ENCODE measurements around the gene TMC1.
"Not testable (repeated sequence)": the region's sequence is repeated elsewhere in the genome, so short reads cannot be mapped to it uniquely, and the experiment has no call there.

The TMC1 gene

DNA sequence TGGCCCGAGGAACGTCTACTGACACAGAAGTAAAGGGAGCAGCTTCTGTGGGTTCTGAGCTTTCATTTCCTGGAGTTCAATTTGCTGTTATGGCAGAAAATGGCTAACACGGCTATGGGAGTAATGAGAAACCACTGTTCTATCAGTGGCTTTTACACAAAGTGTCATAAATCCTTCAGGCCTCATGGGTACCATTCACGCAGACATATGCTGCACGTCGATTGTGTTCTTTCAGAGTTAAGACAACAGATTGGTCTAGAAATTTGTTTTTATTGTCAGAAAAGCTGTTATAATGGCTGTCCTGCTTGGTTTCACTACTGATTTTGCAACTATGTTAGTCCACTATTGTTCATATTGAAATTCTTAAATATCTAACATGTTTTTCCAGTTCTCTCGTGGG lies 296.0 kb downstream of the TMC1 start:
- DNase-seq (ENCODE audit: low read depth in 3 of 3): no peak

DNA sequence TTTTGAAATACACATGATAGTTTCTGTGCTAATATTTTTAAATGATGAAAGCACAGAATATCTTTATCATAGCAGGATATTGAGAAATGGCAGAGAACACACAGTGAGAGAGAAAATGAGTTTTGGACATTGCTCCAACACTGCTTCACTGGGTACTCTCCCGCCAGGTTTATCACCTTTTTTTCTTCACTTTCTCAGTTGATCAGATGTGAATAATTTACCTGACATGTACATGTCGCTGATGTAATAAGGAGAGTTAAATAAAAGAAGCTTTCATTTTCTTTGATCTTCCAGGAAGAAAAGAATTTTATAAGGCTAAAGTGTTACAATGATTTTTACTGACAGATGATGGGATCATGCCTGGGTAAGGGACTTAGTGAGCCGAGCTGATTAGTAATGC lies 297.0 kb downstream of the TMC1 start:
- no peak for DNase-seq (ENCODE audit: low read depth in 3 of 3)

DNA sequence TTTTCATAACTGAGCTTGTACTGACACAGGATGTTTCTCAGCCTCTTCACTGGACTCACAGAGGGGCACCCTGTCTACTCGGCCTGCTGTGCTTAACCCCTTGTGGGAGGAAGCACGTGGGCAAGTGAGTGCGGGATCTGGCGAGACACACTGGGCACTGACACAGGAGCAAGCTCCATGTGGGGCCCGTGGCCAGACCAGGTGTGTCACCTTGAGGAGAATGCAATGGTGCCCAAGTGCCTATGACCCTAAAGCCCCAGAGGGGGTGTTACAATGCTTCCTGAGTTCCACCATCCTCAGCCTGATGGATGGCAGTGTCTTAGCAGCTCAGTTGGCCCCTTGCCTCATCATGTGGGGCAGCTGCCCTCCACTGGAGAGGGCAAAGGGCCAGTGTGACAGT lies 302.6 kb downstream of the TMC1 start:
- DNase-seq (ENCODE audit: low read depth in 3 of 3): no peak

DNA sequence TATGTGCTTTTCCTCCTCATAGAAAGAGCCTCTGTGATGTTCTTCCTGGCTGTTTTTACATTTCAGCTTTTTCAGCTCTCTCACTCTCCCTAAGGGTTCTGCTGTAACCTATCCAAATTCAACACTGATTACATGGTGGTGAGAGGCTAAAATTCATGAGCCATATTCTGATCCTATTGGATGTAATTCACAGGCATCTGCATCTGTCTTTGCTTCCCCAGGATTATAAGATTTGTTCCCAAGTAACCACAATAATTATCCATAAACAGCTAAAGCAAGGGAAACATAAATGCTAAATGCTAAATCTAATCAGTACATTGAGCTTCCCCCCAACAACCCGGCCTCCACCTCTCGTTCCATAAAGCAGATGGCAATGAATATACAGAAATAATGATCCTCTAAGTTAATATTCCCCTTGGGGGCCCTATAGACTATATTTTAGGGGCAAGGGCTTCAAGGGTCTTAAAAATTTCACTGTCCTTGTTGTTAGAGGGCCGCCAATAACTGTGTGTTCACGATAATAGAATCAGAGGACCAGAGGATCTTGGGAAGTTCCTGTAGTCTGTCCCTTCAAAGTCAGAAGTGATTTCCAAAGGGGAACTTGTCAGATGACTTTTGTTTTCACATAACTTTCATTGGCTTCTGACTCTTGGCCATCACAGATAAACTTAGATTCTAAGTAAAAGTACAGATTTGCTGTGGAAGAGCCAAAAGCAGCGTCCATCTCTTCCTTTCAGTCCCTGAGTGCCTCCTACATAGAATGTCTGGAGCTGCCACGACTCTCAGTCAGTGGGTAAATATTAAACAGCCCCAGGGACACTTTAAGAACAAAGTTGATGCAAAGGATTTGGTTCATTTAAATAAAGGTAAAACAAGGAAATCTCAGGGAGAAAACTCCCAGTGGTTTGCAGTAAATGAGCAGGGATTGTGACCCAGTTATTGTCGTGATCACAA lies 305.9 kb downstream of the TMC1 start:
- DNase-seq (ENCODE audit: low read depth in 3 of 3): no peak

DNA sequence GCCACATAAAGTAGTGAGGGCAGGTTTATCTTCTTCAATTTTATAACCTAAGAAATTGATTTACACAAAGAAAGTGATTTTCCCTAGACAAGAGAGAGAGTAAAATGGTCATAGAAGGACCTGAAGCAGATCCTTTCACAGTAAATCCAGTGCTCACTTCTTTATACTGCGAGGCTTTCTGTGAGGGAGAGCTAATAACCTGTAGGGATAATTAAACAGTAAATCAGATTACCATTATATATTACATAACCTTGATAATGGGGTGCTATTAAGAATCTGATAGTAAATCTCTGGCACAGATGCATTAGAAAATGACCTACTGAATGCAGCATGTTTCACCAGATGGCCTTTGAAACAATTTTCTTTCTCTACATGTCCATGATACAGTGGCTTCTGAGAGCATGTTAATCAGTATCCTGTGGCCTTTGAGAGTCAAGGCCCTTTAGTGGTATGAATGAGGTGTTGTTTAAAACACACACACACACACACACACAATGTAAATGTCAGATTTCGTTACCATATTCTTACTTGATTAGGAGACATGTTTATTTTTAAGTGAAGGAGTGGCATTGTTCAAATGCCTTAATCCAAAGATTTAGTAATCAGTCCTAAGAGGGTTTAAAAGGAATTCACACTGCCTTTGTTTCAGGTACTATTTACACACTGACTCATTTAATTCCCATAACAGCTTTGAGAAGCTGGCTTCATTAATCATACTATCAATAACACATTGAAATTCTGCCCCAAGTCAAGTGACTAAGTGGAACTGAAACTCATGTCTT lies 306.7 kb downstream of the TMC1 start:
- no peak for DNase-seq (ENCODE audit: low read depth in 3 of 3)

DNA sequence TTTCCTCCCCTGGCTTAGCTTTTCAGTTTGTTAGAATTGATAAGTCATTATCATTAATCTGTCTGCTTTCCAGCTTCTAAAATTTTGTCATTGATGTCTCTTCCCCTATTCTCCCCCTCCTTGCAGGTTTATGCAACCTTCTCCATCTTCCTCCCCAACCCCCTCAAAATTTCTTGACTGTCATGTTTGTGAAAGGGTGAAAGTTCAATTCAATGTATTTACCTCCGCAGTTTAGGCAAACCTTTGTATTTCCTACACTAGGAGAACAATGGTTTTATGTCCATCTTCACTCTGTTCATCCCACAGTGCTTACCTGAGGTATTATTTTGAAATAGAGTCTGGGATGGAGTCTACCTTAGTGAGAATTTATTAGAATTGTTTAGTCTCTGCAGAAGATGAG lies 313.6 kb downstream of the TMC1 start:
- no peak for DNase-seq (ENCODE audit: low read depth in 3 of 3)

DNA sequence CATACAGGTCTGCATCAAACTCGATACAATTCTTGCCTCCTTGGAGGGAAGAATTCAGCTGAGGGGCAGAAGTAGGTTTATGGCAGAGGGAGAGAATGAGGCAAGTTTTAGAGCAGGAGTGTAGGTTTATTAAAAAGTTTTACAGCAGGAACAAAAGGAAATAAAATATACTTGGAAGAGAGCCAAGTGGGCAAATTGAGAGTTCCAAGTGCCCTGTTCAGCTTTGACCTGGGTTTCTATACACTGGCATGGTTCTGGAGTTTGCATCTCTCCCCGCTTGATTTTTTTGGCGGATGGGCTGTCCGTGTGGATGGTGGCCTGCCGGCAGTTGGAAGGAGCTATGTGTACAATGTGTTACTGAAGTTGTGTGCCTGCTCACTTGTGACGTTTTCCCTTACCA lies 315.4 kb downstream of the TMC1 start:
- no peak for DNase-seq (ENCODE audit: low read depth in 3 of 3)

DNA sequence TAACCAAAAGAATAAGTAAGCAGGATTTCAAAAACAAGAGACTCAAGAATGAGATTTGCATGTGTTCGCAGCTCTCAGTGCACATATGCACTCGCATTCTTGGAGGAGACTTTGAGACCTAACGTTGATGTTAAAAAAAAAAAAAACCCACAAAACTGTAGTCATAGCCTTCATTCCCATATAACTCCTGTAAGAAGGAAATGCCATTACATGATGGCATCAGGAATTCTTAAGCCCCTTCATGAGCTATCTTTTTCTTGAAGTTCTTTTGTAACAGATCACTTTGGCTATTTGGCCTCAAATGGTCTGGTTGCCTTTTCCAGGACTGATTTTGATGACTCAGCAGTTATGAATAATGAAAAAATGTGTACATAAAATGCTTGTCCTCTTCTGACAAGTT lies 317.7 kb downstream of the TMC1 start:
- DNase-seq (ENCODE audit: low read depth in 3 of 3): no peak

DNA sequence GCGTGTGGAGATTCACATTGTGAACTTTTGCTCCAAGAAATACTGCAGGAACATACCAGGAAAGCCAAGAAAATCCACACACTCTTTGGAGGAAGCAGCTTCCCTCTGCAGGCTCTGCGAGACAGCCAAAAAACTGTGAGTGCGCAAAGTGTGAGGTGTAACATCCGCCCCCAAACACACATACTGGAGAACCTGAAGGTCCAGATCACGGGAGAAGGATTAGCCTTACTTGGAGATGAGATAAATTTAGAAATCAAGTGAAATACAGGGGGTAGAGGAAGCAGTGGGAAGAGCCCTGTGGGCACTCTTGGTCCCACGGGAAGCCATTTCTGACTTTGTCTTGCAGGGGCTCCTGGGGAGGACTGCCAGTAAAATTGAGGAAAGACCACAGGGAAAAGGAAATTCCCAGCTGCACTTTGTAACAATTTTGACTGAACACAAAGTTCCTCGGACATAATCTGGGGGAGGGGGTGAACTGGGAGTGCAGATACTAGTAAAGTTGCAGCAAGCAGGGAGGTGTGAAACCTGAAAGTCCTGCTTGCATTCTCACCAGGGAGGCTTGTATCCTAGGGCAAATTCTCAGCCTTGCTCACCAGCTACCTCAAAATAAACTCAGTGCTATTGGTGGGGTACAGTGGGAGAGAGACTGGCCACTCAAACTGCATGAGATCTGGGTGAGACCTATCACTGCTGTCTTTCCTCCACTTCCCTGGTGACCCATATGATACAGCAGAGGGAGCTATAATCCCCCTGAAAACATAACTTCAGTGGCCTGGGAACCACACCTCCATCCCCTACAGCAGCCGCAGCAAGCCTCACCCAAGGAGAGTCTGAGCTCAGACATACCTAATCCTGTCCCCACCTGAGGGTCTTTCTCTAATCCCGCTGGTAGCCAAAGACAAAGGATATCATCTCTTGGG lies 322.4 kb downstream of the TMC1 start:
- DNase-seq (ENCODE audit: low read depth in 3 of 3): no peak

DNA sequence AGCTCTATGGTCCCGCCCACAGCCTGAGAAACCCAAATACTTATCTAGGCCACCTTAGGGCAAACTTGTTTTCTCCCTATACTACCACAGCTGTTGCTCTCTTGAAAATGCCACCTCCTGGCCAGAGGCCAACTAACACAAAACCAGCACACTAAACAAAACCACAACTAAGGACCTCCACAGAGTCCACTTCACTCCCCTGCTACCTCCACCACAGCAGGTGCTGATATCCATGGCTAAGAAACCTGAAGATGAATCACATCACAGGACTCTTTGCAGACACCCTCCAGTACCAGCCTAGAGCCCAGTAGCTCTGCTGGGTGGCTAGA lies 323.0 kb downstream of the TMC1 start:
- DNase-seq (ENCODE audit: low read depth in 3 of 3): no peak

DNA sequence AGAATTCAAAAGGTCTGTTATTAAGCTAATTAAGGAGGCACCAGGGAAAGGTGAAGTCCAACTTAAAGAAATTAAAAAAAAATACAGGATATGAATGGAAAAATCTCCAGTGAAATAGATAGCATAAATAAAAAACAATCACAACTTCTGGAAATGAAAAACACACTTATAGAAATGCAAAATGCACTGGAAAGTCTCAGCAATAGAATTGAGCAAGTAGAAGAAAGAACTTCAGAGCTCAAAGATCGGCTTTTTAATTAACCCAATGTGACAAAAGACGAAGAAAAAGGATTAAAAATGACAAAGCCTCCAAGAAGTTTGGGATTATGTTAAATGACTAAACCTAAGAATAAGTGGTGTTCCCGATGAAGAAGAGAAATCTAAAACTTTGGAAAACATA lies 323.6 kb downstream of the TMC1 start:
- DNase-seq (ENCODE audit: low read depth in 3 of 3): not testable (repeated sequence)

DNA sequence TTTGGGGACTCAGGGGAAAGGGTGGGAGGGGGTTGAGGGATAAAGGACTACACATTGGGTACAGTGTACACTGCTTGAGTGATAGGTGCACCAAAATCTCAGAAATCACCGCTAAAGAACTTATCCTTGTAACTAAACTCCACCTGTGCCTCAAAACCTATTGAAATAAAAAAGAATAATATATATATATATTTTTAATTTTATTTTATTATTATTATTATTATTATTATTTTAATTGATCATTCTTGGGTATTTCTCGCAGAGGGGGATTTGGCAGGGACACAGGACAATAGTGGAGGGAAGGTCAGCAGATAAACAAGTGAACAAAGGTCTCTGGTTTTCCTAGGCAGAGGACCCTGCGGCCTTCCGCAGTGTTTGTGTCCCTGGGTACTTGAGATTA lies 328.8 kb downstream of the TMC1 start:
- not testable (repeated sequence) for DNase-seq (ENCODE audit: low read depth in 3 of 3)

DNA sequence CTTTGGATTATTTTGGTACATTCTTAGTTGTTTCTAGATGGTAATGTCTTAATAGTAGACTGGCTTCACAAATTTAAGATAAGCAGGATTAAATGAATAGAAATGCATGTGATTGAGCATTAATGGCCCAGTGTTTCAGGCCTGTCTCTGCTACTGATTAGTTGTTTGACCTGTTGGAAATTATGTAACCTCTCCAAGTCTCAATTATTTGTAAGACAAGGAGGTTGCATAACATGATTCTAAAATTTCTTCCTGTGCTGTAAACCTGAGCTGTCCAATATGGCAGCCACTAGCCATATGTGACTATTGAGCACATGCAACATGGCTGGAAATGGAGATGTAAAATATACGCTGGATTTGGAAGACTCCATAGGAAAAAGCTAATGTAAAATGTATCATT lies 333.9 kb downstream of the TMC1 start:
- DNase-seq (ENCODE audit: low read depth in 3 of 3): no peak

DNA sequence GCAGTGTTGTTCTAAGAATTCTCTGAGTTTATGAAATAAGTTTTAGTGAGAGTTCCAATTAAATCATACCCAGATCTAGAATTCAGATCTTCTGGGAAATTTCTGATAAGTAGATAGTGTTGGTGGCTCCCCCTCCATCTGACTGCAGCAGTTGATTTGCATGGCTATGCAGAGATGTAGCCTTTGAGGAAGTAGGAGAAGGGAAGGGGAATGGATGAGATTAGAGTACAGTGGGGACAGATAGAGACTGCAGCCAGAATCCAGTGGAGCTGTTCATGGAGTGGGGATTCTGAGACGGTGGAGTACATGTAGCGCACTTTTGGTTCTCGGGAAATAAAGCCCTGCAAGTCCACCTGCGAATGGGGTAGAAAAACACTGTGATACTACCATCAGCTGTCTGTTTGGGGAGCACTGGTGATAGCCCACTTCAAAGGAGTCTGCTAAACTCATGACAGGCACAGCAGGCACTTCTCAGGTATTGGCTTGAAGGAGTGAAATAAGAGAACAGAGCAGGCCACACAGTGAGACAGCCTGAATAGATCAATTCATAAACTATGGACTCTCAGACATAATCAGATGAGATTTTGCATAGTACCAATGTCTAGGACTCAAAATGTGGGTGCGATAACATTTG lies 334.6 kb downstream of the TMC1 start:
- DNase-seq (ENCODE audit: low read depth in 3 of 3): no peak

DNA sequence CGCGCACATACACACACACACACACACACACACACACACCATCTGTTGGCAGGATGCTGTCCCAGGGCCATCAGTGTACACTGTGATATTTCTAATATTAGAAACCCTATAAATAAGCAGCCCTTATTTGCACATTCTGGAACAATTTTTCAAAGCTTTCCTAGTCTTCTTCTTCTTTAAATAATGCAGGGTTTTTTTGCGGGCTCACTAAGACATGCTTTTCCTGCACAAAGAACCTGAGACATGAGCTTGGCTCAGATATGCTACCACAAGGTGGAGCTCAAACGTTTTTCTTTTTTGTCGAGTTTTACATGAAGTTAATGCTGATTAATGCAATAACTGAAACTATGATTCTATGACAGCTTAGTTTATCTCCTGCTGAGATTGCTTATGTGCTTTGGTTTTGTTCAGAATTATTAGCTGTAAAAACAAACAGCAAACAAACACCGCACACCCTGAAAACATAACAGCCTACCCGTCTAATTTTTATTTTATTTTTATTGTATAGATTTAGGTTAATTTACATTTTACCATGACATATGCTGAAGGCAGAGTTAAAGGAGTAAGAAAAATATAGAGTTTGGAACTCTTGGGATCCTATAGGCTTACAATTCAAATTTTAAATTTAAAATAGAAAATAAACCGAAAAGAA lies 335.7 kb downstream of the TMC1 start:
- no peak for DNase-seq (ENCODE audit: low read depth in 3 of 3)

DNA sequence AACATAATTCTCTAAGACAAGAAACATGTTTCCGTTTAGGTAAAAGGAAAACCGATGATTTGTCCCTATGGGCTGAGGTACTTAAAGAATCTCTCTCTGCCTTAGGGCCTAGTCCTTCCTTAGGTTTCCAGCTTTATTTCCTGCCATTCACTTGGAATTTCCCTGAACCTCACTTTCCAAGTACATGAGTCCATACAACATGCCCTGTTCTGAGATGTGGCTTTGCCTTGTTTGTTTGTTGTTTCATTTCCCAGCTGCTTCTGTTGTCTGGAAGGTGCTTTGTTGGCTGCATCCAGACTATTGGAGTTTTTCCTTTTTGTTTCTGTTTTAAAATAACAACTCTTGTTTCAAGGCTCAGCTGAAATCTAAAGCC lies 336.2 kb downstream of the TMC1 start:
- DNase-seq (ENCODE audit: low read depth in 3 of 3): no peak

DNA sequence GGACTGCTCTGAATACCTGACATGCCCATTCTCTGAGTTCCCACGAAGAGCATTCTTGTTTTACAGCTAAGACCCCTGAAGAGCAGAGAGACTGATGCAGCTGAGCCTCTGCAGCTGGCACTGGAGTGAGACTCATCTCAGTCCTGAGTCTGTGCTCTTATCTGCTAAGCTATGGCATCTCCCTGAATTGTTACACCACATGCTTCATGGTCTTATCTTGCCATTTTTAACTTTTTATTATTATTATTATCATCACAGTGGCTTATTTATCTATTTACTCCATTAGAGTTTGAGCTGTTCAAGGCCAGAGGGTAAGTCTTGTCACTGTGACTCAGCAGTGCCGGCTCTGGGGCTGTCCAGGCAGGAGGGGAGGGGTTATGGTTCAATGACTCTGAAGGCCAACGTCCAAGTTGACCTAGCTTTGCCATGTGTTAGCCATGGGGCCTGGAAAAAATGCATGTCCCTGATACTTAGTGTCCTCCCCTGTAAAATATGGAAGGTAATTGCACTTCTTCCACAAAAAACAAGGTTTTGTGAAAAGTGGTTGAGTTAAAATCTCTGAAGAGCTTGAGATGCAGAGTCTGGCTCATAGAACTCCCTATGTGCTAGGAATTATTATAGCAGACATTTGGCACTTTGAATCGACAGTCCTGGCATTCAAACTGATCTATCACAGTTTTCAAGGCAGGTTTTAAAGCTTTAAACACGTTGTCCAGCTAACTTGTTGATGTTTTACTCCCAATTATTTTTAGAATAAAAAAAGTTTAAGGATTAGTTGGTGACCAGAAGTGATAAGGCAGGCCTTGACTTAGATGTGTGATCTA lies 336.9 kb downstream of the TMC1 start:
- no peak for DNase-seq (ENCODE audit: low read depth in 3 of 3)

DNA sequence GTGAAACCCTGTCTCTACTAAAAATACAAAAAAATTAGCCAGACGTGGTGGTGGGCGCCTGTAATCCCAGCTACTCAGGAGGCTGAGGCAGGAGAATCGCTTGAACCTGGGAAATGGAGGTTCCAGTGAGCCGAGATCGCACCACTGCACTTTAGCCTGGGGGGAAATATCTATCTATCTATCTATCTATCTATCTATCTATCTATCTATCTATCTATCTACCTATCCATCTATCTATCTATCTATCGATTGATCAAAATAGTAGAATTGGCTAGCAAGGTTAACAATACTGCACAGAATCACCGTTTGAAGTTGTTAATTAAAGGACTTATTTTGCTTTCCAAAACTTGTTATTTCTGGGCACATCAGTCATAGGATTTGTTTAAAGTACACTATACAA lies 341.4 kb downstream of the TMC1 start:
- not testable (repeated sequence) for DNase-seq (ENCODE audit: low read depth in 3 of 3)

DNA sequence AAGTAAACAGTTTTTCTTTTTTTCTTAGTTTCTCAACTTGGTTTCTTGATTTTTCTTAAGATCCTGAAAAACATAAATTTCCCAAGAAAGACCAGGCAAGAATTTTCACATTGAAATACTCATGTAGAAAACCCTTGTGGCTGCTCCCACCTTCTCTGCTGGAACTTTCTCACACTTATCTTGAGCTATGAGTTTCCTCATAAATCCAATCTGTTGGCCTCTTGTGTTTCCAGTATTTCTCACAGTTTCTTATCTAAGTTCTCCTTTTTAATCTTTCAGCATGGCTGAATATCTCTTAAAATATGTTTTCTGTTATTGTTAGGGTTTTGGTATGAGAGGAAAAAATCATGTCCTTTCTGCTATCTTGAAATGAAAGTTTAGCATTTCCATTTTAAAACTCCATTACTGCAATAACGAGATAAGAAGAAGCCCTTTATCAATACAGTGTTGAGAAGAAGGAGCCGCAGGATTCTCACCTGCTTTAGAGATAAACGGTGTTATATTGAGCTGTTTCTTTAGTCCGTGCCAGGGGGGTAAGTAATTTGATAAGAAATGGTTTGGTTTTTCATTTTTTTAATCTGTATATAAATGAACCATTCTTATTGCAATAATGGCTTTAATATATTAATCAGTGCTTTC lies 342.2 kb downstream of the TMC1 start:
- DNase-seq (ENCODE audit: low read depth in 3 of 3): no peak

DNA sequence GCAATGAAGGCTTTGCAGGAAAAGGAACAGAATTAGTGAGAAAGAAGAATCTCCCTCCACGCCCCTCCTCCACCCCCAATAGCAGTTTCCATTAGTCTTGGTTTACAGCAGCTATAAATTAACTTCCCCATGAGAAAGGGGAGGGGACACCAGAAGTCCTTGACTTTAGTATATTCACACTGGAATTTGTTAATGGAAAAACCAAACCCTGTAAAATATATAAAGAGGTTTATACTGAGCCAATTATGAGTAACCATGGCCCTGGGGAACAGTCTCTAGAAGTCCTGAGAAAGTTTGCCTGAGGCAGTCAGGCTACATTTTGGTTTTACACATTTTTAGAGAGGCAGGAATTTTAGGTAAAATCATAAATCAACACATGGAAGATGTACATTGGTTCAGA lies 342.9 kb downstream of the TMC1 start:
- DNase-seq (ENCODE audit: low read depth in 3 of 3): no peak
